Muscle layer of colon (tissue), 2 donors: Measurements from ENCODE around the gene LUZP1.
"Not testable (repeated sequence)": the region's sequence is repeated elsewhere in the genome, so short reads cannot be mapped to it uniquely, and the experiment has no call there.

Experiments used
- H3K27ac ChIP-seq: one replicate; pipeline ENCODE4 v1.7.0; 2013; ENCODE audit warnings: low read depth, mild to moderate bottlenecking, low read length, moderate library complexity
- H3K27me3 ChIP-seq, 2 donors: one replicate each; pipeline ENCODE4 v1.7.0; 2013; ENCODE audit warnings: low read length in 2 of 2, mild to moderate bottlenecking in 2 of 2; ENCODE audit not compliant: insufficient read depth in 2 of 2, control insufficient read depth in 1 of 2
- H3K36me3 ChIP-seq: one replicate; pipeline ENCODE4 v1.7.0; 2013; ENCODE audit warnings: mild to moderate bottlenecking, low read length; ENCODE audit not compliant: insufficient read depth
- H3K4me1 ChIP-seq: one replicate; pipeline ENCODE4 v1.7.0; 2013; ENCODE audit warnings: mild to moderate bottlenecking, low read length; ENCODE audit not compliant: insufficient read depth
- H3K4me3 ChIP-seq, 2 donors: one replicate each; pipeline ENCODE4 v1.7.0; 2013; ENCODE audit warnings: low read length in 2 of 2, low read depth in 1 of 2, mild to moderate bottlenecking in 1 of 2, moderate library complexity in 1 of 2
- H3K9ac ChIP-seq: one replicate; pipeline ENCODE4 v1.7.0; 2013; ENCODE audit warnings: low read length
- H3K9me3 ChIP-seq: one replicate; pipeline ENCODE4 v1.7.0; 2013; ENCODE audit warnings: mild to moderate bottlenecking, low read length
- donor health status: abdominal sarcoma.
- donor health status: Adenocarcinoma of cecum.

LUZP1 gene

GRCh38 chr1:23207733-23208132 is 39.1 kb upstream of the LUZP1 start:
- not testable (repeated sequence) for H3K4me1 ChIP-seq, H3K27ac ChIP-seq, H3K9me3 ChIP-seq, H3K36me3 ChIP-seq, H3K9ac ChIP-seq, H3K27me3 ChIP-seq, H3K4me3 ChIP-seq

GRCh38 chr1:23202263-23202749 is 33.6 kb upstream of the LUZP1 start:
- H3K4me3 ChIP-seq: no peak overlapping the region
- H3K36me3 ChIP-seq: no peaks in the 10 kb centered on the region
- no peak overlapping the region for H3K27ac ChIP-seq
- no peak overlapping the region for H3K9ac ChIP-seq
- no peaks in the 10 kb centered on the region for H3K9me3 ChIP-seq
- H3K27me3 ChIP-seq: no peaks in the 10 kb centered on the region
- H3K4me1 ChIP-seq: no peaks in the 10 kb centered on the region

- no peaks in the 10 kb centered on the region for H3K4me1 ChIP-seq
- no peaks in the 10 kb centered on the region for H3K27me3 ChIP-seq
- H3K27ac ChIP-seq: no peak overlapping the region
- no peaks in the 10 kb centered on the region for H3K36me3 ChIP-seq
- no peak overlapping the region for H3K9ac ChIP-seq
- H3K4me3 ChIP-seq: no peak overlapping the region
- H3K9me3 ChIP-seq: no peaks in the 10 kb centered on the region
These were observed 32.2 kb upstream of the LUZP1 start for GRCh38 chr1:23200883-23201282.

GRCh38 chr1:23198373-23198772 is 29.7 kb upstream of the LUZP1 start:
- no peak overlapping the region for H3K9ac ChIP-seq
- H3K27ac ChIP-seq: no peak overlapping the region
- H3K36me3 ChIP-seq: no peaks in the 10 kb centered on the region
- H3K27me3 ChIP-seq: no peaks in the 10 kb centered on the region
- no peaks in the 10 kb centered on the region for H3K9me3 ChIP-seq
- no peaks in the 10 kb centered on the region for H3K4me1 ChIP-seq
- H3K4me3 ChIP-seq: no peak overlapping the region

- Histone ChIP-seq H3K4me3 (no peak overlapping the region), H3K4me1 (no peaks in the 10 kb centered on the region), H3K27ac (no peak overlapping the region), H3K9ac (no peak overlapping the region), H3K27me3 (no peaks in the 10 kb centered on the region), H3K9me3 (no peaks in the 10 kb centered on the region), H3K36me3 (no peaks in the 10 kb centered on the region)
These were observed 28.1 kb upstream of the LUZP1 start for GRCh38 chr1:23196627-23197328.

GRCh38 chr1:23194119-23194984 is 25.7 kb upstream of the LUZP1 start:
- no peaks in the 10 kb centered on the region for H3K36me3 ChIP-seq
- H3K9ac ChIP-seq: no peak overlapping the region
- no peaks in the 10 kb centered on the region for H3K9me3 ChIP-seq
- H3K27me3 ChIP-seq: no peaks in the 10 kb centered on the region
- H3K4me1 ChIP-seq: no peaks in the 10 kb centered on the region
- no peak overlapping the region for H3K27ac ChIP-seq
- no peak overlapping the region for H3K4me3 ChIP-seq

GRCh38 chr1:23193391-23194118 is 24.9 kb upstream of the LUZP1 start:
- H3K27ac ChIP-seq: no peak overlapping the region
- no peaks in the 10 kb centered on the region for H3K36me3 ChIP-seq
- H3K27me3 ChIP-seq: no peaks in the 10 kb centered on the region
- H3K9ac ChIP-seq: no peak overlapping the region
- no peaks in the 10 kb centered on the region for H3K9me3 ChIP-seq
- no peak overlapping the region for H3K4me3 ChIP-seq
- H3K4me1 ChIP-seq: no peaks in the 10 kb centered on the region

GRCh38 chr1:23191199-23191598 is 22.5 kb upstream of the LUZP1 start:
- Histone ChIP-seq H3K9ac (no peak overlapping the region), H3K4me3 (no peak overlapping the region), H3K9me3 (no peaks in the 10 kb centered on the region), H3K4me1 (no peaks in the 10 kb centered on the region), H3K27me3 (no peaks in the 10 kb centered on the region), H3K36me3 (no peaks in the 10 kb centered on the region), H3K27ac (no peak overlapping the region)

GRCh38 chr1:23188936-23189452 is 20.3 kb upstream of the LUZP1 start:
- not testable (repeated sequence) for H3K4me1 ChIP-seq, H3K36me3 ChIP-seq, H3K27ac ChIP-seq, H3K9me3 ChIP-seq, H3K27me3 ChIP-seq, H3K9ac ChIP-seq, H3K4me3 ChIP-seq

GRCh38 chr1:23188434-23188884 is 19.8 kb upstream of the LUZP1 start:
- Histone ChIP-seq H3K9me3 (no peaks in the 10 kb centered on the region), H3K27ac (no peak overlapping the region), H3K9ac (no peak overlapping the region), H3K27me3 (no peaks in the 10 kb centered on the region), H3K36me3 (no peaks in the 10 kb centered on the region), H3K4me3 (no peak overlapping the region), H3K4me1 (no peaks in the 10 kb centered on the region)

GRCh38 chr1:23187637-23188036 is 19.0 kb upstream of the LUZP1 start:
- H3K9ac ChIP-seq: no peak overlapping the region
- H3K4me3 ChIP-seq: no peak overlapping the region
- no peaks in the 10 kb centered on the region for H3K9me3 ChIP-seq
- H3K27ac ChIP-seq: no peak overlapping the region
- H3K36me3 ChIP-seq: no peaks in the 10 kb centered on the region
- no peaks in the 10 kb centered on the region for H3K4me1 ChIP-seq
- no peaks in the 10 kb centered on the region for H3K27me3 ChIP-seq
